MM.1S (cell line): ENCODE measurements around the gene PER2.
"Not testable (repeated sequence)": the region's sequence is repeated elsewhere in the genome, so short reads cannot be mapped to it uniquely, and the experiment has no call there.

Source experiments
- DNase-seq: peaks from one replicate; pipeline ENCODE4 v3.0.0-alpha.2; 2015
- H2AFZ ChIP-seq: fragments of 300-600 bp; sonication (generic); 2 replicates; pipeline ENCODE4 v1.6.0; 2016; ENCODE audit warnings: antibody characterized with exemption, low read length
- H3F3A ChIP-seq: fragments of 300-600 bp; sonication (generic); 2 replicates; pipeline ENCODE4 v1.6.1; 2016; ENCODE audit warnings: mild to moderate bottlenecking, antibody characterized with exemption, low read length, moderate library complexity, mixed read lengths; ENCODE audit not compliant: insufficient read depth
- H3K27ac ChIP-seq: fragments of 300-600 bp; sonication (generic); 2 replicates; pipeline ENCODE4 v1.5.1; 2016; ENCODE audit warnings: mild to moderate bottlenecking, low read length
- H3K27me3 ChIP-seq: fragments of 300-600 bp; sonication (generic); replicated peaks from 2 replicates; pipeline ENCODE4 v1.6.0; 2016; ENCODE audit warnings: low read length; ENCODE audit not compliant: insufficient read depth
- H3K36me3 ChIP-seq: fragments of 300-600 bp; sonication (generic); replicated peaks from 2 replicates; pipeline ENCODE4 v1.6.1; 2016; ENCODE audit warnings: mild to moderate bottlenecking, low read length, mixed read lengths; ENCODE audit not compliant: insufficient read depth
- H3K4me1 ChIP-seq: fragments of 300-600 bp; sonication (generic); 2 replicates; pipeline ENCODE4 v1.6.1; 2016; ENCODE audit warnings: low read length, mixed read lengths
- H3K4me2 ChIP-seq: fragments of 300-600 bp; sonication (generic); 2 replicates; pipeline ENCODE4 v1.6.0; 2016; ENCODE audit warnings: low read depth, low read length
- H3K4me3 ChIP-seq: fragments of 300-600 bp; sonication (generic); 2 replicates; pipeline ENCODE4 v1.5.1; 2016; ENCODE audit warnings: low read length, mixed read lengths
- H3K79me2 ChIP-seq: fragments of 300-600 bp; sonication (generic); 2 replicates; pipeline ENCODE4 v1.6.1; 2016; ENCODE audit warnings: mixed run types, low read length, mixed read lengths
- H3K9ac ChIP-seq: fragments of 300-600 bp; sonication (generic); 2 replicates; pipeline ENCODE4 v1.6.1; 2016; ENCODE audit warnings: low read length, mixed read lengths
- H3K9me2 ChIP-seq: fragments of 300-600 bp; sonication (generic); replicated peaks from 2 replicates; pipeline ENCODE4 v1.6.1; 2016; ENCODE audit warnings: mild to moderate bottlenecking, low read length, mixed read lengths; ENCODE audit not compliant: insufficient read depth
- H3K9me3 ChIP-seq: fragments of 300-600 bp; sonication (generic); replicated peaks from 2 replicates; pipeline ENCODE4 v1.6.1; 2016; ENCODE audit warnings: mild to moderate bottlenecking, low read length, mixed read lengths; ENCODE audit not compliant: insufficient read depth
- H4K20me1 ChIP-seq: fragments of 300-600 bp; sonication (generic); 2 replicates; pipeline ENCODE4 v1.6.1; 2016; ENCODE audit warnings: mild to moderate bottlenecking, low read length, moderate library complexity, mixed read lengths; ENCODE audit not compliant: insufficient read depth
- CTCF ChIP-seq: fragments of 300-600 bp; sonication (generic); IDR thresholded peaks from 2 replicates; pipeline ENCODE4 v1.5.1; 2016; ENCODE audit warnings: antibody characterized with exemption, low read length, mixed read lengths
- EZH2 ChIP-seq: fragments of 300-600 bp; sonication (generic); optimal IDR thresholded peaks from 2 replicates; pipeline ENCODE3; 2017; ENCODE audit warnings: low read depth, mild to moderate bottlenecking, antibody characterized with exemption, low read length, mixed read lengths
- EZH2phosphoT487 ChIP-seq: fragments of 300-600 bp; sonication (generic); IDR thresholded peaks from 2 replicates; pipeline ENCODE4 v1.6.1; 2018; ENCODE audit warnings: antibody characterized with exemption, low read length

The PER2 gene

GRCh38 chr2:238336793-238337444 lies 48.5 kb upstream of the PER2 start:
- H3K9me3 ChIP-seq = no peaks in the 10 kb centered on the region
- H3K36me3 ChIP-seq = no peaks in the 10 kb centered on the region
- H3K27me3 ChIP-seq = no peaks in the 10 kb centered on the region
- no peaks in the 10 kb centered on the region for H4K20me1 ChIP-seq
- TF ChIP-seq EZH2 (no peak), EZH2phosphoT487 (no peak), CTCF (no peak)
- no peak overlapping the region for H3K27ac ChIP-seq
- DNase-seq = no peak
- H3K9ac ChIP-seq = no peak overlapping the region
- no peak overlapping the region for H3K4me3 ChIP-seq
- H3F3A ChIP-seq = no peaks in the 10 kb centered on the region
- H3K79me2 ChIP-seq = no peaks in the 10 kb centered on the region
- no peak overlapping the region for H3K4me2 ChIP-seq
- H2AFZ ChIP-seq = no peak overlapping the region
- H3K9me2 ChIP-seq = no peaks in the 10 kb centered on the region
- H3K4me1 ChIP-seq = no peaks in the 10 kb centered on the region

GRCh38 chr2:238336151-238336550 lies 47.7 kb upstream of the PER2 start:
- no peak for TF ChIP-seq EZH2phosphoT487
- no peak for TF ChIP-seq CTCF
- no peak for TF ChIP-seq EZH2
- Histone ChIP-seq H3K36me3 (no peaks in the 10 kb centered on the region), H3K4me2 (no peak overlapping the region), H3K4me1 (no peaks in the 10 kb centered on the region), H3K4me3 (no peak overlapping the region), H4K20me1 (no peaks in the 10 kb centered on the region), H2AFZ (no peak overlapping the region), H3K9ac (no peak overlapping the region), H3K9me3 (no peaks in the 10 kb centered on the region), H3K9me2 (no peaks in the 10 kb centered on the region), H3F3A (no peaks in the 10 kb centered on the region), H3K27me3 (no peaks in the 10 kb centered on the region), H3K79me2 (no peaks in the 10 kb centered on the region), H3K27ac (no peak overlapping the region)
- no peak for DNase-seq

GRCh38 chr2:238335591-238335990 lies 47.2 kb upstream of the PER2 start:
- not testable (repeated sequence) for H3K4me2 ChIP-seq, H3K27me3 ChIP-seq, H3F3A ChIP-seq, H2AFZ ChIP-seq, H3K4me1 ChIP-seq, H3K9me2 ChIP-seq, DNase-seq, H3K9me3 ChIP-seq, H3K79me2 ChIP-seq, H3K4me3 ChIP-seq, H4K20me1 ChIP-seq, H3K27ac ChIP-seq, H3K36me3 ChIP-seq, H3K9ac ChIP-seq

- H3K9me2 ChIP-seq = no peaks in the 10 kb centered on the region
- H4K20me1 ChIP-seq = no peaks in the 10 kb centered on the region
- no peak overlapping the region for H3K4me2 ChIP-seq
- TF ChIP-seq CTCF (no peak), EZH2phosphoT487 (no peak), EZH2 (no peak)
- H3K79me2 ChIP-seq = no peaks in the 10 kb centered on the region
- H3K27ac ChIP-seq = no peak overlapping the region
- H3K4me3 ChIP-seq = no peak overlapping the region
- no peaks in the 10 kb centered on the region for H3F3A ChIP-seq
- no peaks in the 10 kb centered on the region for H3K9me3 ChIP-seq
- no peak overlapping the region for H2AFZ ChIP-seq
- no peaks in the 10 kb centered on the region for H3K4me1 ChIP-seq
- H3K9ac ChIP-seq = no peak overlapping the region
- H3K27me3 ChIP-seq = no peaks in the 10 kb centered on the region
- DNase-seq = no peak
- no peaks in the 10 kb centered on the region for H3K36me3 ChIP-seq
Measured at GRCh38 chr2:238334885-238335284, 46.5 kb upstream of the PER2 start.
